ENCODE results near the gene UPF2.

UPF2 gene

DNA sequence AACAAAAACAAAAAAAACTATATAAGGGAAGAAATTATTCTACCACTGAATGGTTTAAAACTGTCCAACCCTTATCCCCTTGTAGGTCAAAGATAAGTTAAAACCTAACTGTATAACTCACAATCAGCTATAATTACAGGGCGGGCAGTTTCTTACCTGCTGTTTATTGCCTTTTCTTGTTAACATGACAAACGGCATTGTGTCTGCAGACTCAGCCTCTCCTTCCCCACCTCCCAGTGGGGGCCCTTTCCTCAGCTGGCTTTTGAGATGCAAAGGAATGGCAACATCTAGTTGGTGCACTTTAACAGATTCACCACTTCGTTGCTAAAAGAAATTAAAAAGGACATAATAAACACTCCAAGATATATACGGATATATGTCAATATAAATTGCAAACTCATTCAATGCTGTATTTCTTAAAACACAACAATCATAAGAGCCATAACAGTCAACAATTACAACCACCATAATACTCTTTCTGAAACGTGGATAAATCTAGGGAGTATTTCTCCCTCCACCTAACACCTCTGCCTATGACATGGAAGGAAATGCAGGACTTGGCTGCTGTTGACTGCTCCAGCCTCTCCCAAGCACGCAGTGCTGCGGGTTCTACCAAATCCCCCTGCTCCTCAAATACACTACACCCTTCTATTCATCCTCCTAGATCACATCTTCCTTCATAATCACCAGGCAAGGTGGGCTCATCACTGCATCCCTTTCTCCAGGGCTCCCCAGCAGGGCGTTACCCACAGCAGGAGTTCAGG, 106.0 kb downstream of the UPF2 start:
- H3K36me3 ChIP-seq (ENCODE audit: insufficient read depth, low read length) = peaks cover under 1% of the 10 kb centered on the region; the same call in 1 of the 2 replicates
- H3K27ac ChIP-seq = no peak overlapping the region
- TF ChIP-seq POLR2AphosphoS5 (IDR thresholded peaks at IDR 0.05; ENCODE audit: borderline replicate concordance, low read depth, low read length) (no peak), FOXP2 (optimal IDR thresholded peaks at IDR 0.05; ENCODE audit: control extremely low read depth, extremely low read length, insufficient read depth) (no peak), EZH2 (IDR thresholded peaks at IDR 0.05) (no peak)
- H3K4me3 ChIP-seq = no peak overlapping the region
- no peak overlapping the region for H3K9ac ChIP-seq (ENCODE audit: insufficient read length)
- no peak for DNase-seq (ENCODE audit: low read depth, low spot score)
- no peaks in the 10 kb centered on the region for H3K9me3 ChIP-seq (ENCODE audit: low read depth, low read length)

DNA sequence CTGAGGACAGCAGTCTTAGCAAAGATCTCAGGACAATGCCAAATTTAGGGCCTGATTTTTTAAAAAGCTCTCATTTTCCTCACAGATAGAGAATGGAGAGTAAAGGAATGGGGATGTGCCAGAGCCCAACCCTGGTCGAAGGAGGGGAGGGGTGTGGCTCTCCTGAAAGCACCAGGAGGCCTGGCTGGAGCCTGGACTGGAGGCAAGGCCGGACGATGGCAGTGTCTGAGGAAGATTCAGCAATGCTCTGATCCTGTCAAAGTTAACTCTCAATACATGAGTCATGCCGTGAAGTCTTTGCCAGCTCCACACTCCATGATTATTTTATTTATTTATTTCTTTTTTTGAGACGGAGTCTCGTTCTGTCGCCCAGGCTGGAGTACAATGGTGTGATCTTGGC, 108.3 kb downstream of the UPF2 start:
- Histone ChIP-seq H3K9me3 (ENCODE audit: low read depth, low read length) (no peaks in the 10 kb centered on the region), H3K4me3 (no peak overlapping the region), H3K9ac (ENCODE audit: insufficient read length) (no peak overlapping the region), H3K27ac (no peak overlapping the region), H3K36me3 (ENCODE audit: insufficient read depth, low read length) (peaks cover 8% of the 10 kb centered on the region; the same call in 1 of the 2 replicates)
- TF ChIP-seq POLR2AphosphoS5 (IDR thresholded peaks at IDR 0.05; ENCODE audit: borderline replicate concordance, low read depth, low read length) = no peak
- no peak for TF ChIP-seq FOXP2 (optimal IDR thresholded peaks at IDR 0.05; ENCODE audit: control extremely low read depth, extremely low read length, insufficient read depth)
- no peak for TF ChIP-seq EZH2 (IDR thresholded peaks at IDR 0.05)
- DNase-seq (ENCODE audit: low read depth, low spot score) = no peak

- no peak overlapping the region for H3K4me3 ChIP-seq
- no peak overlapping the region for H3K9ac ChIP-seq (ENCODE audit: insufficient read length)
- TF ChIP-seq POLR2AphosphoS5 (IDR thresholded peaks at IDR 0.05; ENCODE audit: borderline replicate concordance, low read depth, low read length) = no peak
- no peak for TF ChIP-seq EZH2 (IDR thresholded peaks at IDR 0.05)
- TF ChIP-seq FOXP2 (optimal IDR thresholded peaks at IDR 0.05; ENCODE audit: control extremely low read depth, extremely low read length, insufficient read depth) = no peak
- no peaks in the 10 kb centered on the region for H3K9me3 ChIP-seq (ENCODE audit: low read depth, low read length)
- H3K36me3 ChIP-seq (ENCODE audit: insufficient read depth, low read length) = peaks cover 8% of the 10 kb centered on the region; the same call in 1 of the 2 replicates
- H3K27ac ChIP-seq = no peak overlapping the region
- DNase-seq (ENCODE audit: low read depth, low spot score) = no peak
Observed at GRCh38 chr10:11933577-11934223, 108.9 kb downstream of the UPF2 start.

DNA sequence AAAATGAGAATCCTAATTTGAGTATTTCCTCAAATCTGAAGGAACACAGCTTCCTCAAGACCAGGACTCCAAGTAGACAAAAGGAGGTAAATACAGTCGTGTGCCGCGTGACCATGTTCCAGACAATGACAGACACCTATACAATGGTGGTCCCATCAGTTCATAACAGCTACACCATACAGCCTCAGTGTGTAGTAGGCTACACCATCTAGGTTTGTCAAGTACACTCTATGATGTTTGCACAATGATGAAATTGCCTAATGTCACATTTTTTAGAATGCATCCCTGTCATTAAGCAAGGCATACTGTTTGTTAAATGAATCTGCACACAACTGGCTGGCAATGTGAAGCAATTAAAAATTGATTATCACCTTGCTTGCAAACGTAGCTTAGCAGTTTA, 111.6 kb downstream of the UPF2 start:
- no peak overlapping the region for H3K9ac ChIP-seq (ENCODE audit: insufficient read length)
- H3K9me3 ChIP-seq (ENCODE audit: low read depth, low read length) = no peaks in the 10 kb centered on the region
- DNase-seq (ENCODE audit: low read depth, low spot score) = no peak
- TF ChIP-seq EZH2 (IDR thresholded peaks at IDR 0.05) (no peak), FOXP2 (optimal IDR thresholded peaks at IDR 0.05; ENCODE audit: control extremely low read depth, extremely low read length, insufficient read depth) (no peak), POLR2AphosphoS5 (IDR thresholded peaks at IDR 0.05; ENCODE audit: borderline replicate concordance, low read depth, low read length) (no peak)
- no peak overlapping the region for H3K27ac ChIP-seq
- H3K36me3 ChIP-seq (ENCODE audit: insufficient read depth, low read length) = peaks cover 11% of the 10 kb centered on the region; the same call in 1 of the 2 replicates
- no peak overlapping the region for H3K4me3 ChIP-seq

DNA sequence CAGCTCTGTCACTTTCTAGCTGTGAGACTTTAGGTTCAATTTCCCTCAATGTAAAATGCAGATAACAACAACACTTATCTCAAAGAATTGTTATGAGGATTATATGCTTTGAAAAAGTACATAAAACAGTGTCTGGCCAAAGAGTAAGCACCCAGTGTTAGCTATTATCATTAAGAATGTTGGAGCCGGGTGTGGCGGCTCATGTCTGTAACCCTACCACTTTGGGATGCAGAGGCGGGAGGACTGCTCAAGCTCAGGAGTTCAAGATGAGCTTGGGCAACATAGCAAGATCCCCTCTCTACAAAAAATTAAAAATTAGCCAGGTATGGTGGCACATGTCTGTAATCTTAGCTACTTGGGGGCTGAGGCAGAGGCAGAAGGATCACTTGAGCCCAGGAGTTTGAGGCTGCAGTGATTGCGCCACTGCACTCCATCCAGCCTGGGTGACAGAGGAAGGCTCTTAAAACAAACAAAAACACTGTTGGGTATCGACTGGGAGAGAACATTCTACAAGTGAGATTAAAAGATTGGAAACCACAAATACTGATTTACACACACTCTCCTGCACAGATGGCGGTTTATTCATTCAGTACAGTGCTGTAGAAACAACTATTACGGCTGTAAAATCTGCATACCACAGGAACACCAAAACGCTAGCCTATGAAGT, 112.2 kb downstream of the UPF2 start:
- TF ChIP-seq POLR2AphosphoS5 (IDR thresholded peaks at IDR 0.05; ENCODE audit: borderline replicate concordance, low read depth, low read length) (no peak), EZH2 (IDR thresholded peaks at IDR 0.05) (no peak), FOXP2 (optimal IDR thresholded peaks at IDR 0.05; ENCODE audit: control extremely low read depth, extremely low read length, insufficient read depth) (no peak)
- DNase-seq (ENCODE audit: low read depth, low spot score) = no peak
- H3K4me3 ChIP-seq = no peak overlapping the region
- no peak overlapping the region for H3K27ac ChIP-seq
- no peak overlapping the region for H3K9ac ChIP-seq (ENCODE audit: insufficient read length)
- H3K9me3 ChIP-seq (ENCODE audit: low read depth, low read length) = no peaks in the 10 kb centered on the region
- peaks cover 11% of the 10 kb centered on the region; the same call in 1 of the 2 replicates for H3K36me3 ChIP-seq (ENCODE audit: insufficient read depth, low read length)

DNA sequence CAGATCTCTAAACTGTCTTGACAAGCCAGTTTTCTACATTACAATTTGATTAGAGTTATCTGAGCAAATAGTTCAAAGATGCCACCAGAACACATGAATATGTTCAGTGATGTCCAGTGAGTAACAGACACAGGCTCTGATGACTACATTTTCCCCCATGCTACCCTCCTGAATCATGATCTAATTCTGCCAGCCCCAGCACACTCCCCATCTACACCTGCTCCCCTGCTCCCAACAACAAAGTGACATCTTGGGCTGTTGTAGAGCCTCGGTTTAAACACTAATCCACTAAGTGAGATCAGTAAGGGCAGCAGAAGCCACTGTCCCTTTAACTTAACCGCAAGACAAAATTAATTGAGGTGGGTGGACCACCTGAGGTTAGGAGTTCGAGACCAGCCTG, 114.9 kb downstream of the UPF2 start:
- Histone ChIP-seq H3K9me3 (ENCODE audit: low read depth, low read length) (no peaks in the 10 kb centered on the region), H3K36me3 (ENCODE audit: insufficient read depth, low read length) (peaks cover 11% of the 10 kb centered on the region; the same call in 1 of the 2 replicates), H3K4me3 (no peak overlapping the region), H3K9ac (ENCODE audit: insufficient read length) (no peak overlapping the region), H3K27ac (no peak overlapping the region)
- DNase-seq (ENCODE audit: low read depth, low spot score) = no peak
- TF ChIP-seq EZH2 (IDR thresholded peaks at IDR 0.05) = no peak
- TF ChIP-seq FOXP2 (optimal IDR thresholded peaks at IDR 0.05; ENCODE audit: control extremely low read depth, extremely low read length, insufficient read depth) = no peak

- H3K9me3 ChIP-seq (ENCODE audit: low read depth, low read length) = no peaks in the 10 kb centered on the region
- no peak overlapping the region for H3K9ac ChIP-seq (ENCODE audit: insufficient read length)
- TF ChIP-seq EZH2 (IDR thresholded peaks at IDR 0.05) (no peak), POLR2AphosphoS5 (IDR thresholded peaks at IDR 0.05; ENCODE audit: borderline replicate concordance, low read depth, low read length) (no peak), FOXP2 (optimal IDR thresholded peaks at IDR 0.05; ENCODE audit: control extremely low read depth, extremely low read length, insufficient read depth) (no peak)
- H3K4me3 ChIP-seq = no peak overlapping the region
- DNase-seq (ENCODE audit: low read depth, low spot score) = no peak
- H3K27ac ChIP-seq = no peak overlapping the region
- peaks cover 4% of the 10 kb centered on the region; the same call in 1 of the 2 replicates for H3K36me3 ChIP-seq (ENCODE audit: insufficient read depth, low read length)
Observed at GRCh38 chr10:11921800-11922392, 120.7 kb downstream of the UPF2 start.

- H3K9me3 ChIP-seq (ENCODE audit: low read depth, low read length) = no peaks in the 10 kb centered on the region
- H3K36me3 ChIP-seq (ENCODE audit: insufficient read depth, low read length) = peaks cover 4% of the 10 kb centered on the region; the same call in 1 of the 2 replicates
- H3K9ac ChIP-seq (ENCODE audit: insufficient read length) = no peak overlapping the region
- no peak for DNase-seq (ENCODE audit: low read depth, low spot score)
- TF ChIP-seq FOXP2 (optimal IDR thresholded peaks at IDR 0.05; ENCODE audit: control extremely low read depth, extremely low read length, insufficient read depth) = no peak
- TF ChIP-seq POLR2AphosphoS5 (IDR thresholded peaks at IDR 0.05; ENCODE audit: borderline replicate concordance, low read depth, low read length) = no peak
- TF ChIP-seq EZH2 (IDR thresholded peaks at IDR 0.05) = no peak
- no peak overlapping the region for H3K4me3 ChIP-seq
- H3K27ac ChIP-seq = no peak overlapping the region
Observed at GRCh38 chr10:11919271-11919670, 123.3 kb downstream of the UPF2 start.

Data from SK-N-MC (cell line).